Gastrocnemius medialis (tissue), 4 donors: ENCODE results near the gene SUPT3H. TPM values are rescaled to one million over a fixed set of nuclear protein-coding genes. Genes with fewer than 3 reads are reported as not detected.
"Not testable (repeated sequence)": the region's sequence is repeated elsewhere in the genome, so short reads cannot be mapped to it uniquely, and the experiment has no call there.

ENCODE experiments used
- ATAC-seq, 2 donors: fragments of 150-250 bp; one replicate each; pipeline ENCODE4 v1.9.1; 2016
- DNase-seq, 2 donors: peaks; one replicate each; pipeline ENCODE4 v3.0.0-alpha.2; 2019
- H3K27ac ChIP-seq, 4 donors: fragments of 200-600 bp; sonication (generic); 1 replicate in 1 of 4; 2 replicates in 3 of 4; pipeline ENCODE4 v1.5.1; 2016 to 2018; ENCODE audit warnings: mild to moderate bottlenecking in 2 of 4, moderate library complexity in 1 of 4
- H3K27me3 ChIP-seq, 3 donors: fragments of 200-600 bp; sonication (generic) in 2 of 3; 1 replicate in 1 of 3; 2 replicates in 2 of 3; pipeline versions ENCODE4 v1.5.1 to v1.6.0; 2016 to 2019; ENCODE audit warnings: mild to moderate bottlenecking in 1 of 3, moderate library complexity in 1 of 3
- H3K36me3 ChIP-seq, 2 donors: fragments of 200-600 bp; sonication (generic) in 1 of 2; one replicate each; pipeline ENCODE4 v1.5.1; 2017 to 2018
- H3K4me1 ChIP-seq, 2 donors: fragments of 200-600 bp; sonication (generic) in 1 of 2; one replicate each; pipeline ENCODE4 v1.5.1; 2016 to 2017; ENCODE audit warnings: mild to moderate bottlenecking in 2 of 2
- H3K4me3 ChIP-seq, 4 donors: fragments of 200-600 bp; sonication (generic) in 3 of 4; 1 replicate in 1 of 4; 2 replicates in 3 of 4; pipeline ENCODE4 v1.5.1; 2016 to 2019; ENCODE audit warnings: mild to moderate bottlenecking in 2 of 4
- H3K9me3 ChIP-seq, 3 donors: fragments of 200-600 bp; sonication (generic) in 2 of 3; 1 replicate in 1 of 3; 2 replicates in 2 of 3; pipeline ENCODE4 v1.5.1; 2016 to 2019
- CTCF ChIP-seq, 5 experiments: fragments of 450-650 bp in 3 of 5; fragments of 200-600 bp in 2 of 5; sonication (generic) in 2 of 5; IDR thresholded peaks in 4 of 5; conservative IDR thresholded peaks in 1 of 5; 1 replicate in 4 of 5; 2 replicates in 1 of 5; pipeline ENCODE4 v1.5.1; 2016 to 2019; ENCODE audit warnings: antibody characterized with exemption in 5 of 5, mild to moderate bottlenecking in 3 of 5, moderate library complexity in 3 of 5
- POLR2A ChIP-seq, 2 donors: fragments of 450-650 bp; IDR thresholded peaks; one replicate each; pipeline ENCODE4 v1.6.1; 2017; ENCODE audit warnings: antibody characterized with exemption in 2 of 2, mild to moderate bottlenecking in 2 of 2, moderate library complexity in 2 of 2
- in situ Hi-C, 4 donors: fragments of 200-750 bp; cut with MboI; loops; one replicate each; pipeline versions ENCODE4 v1.15.0 to v1.8.0; 2017; ENCODE audit warnings: low sequenced_read_pairs in 4 of 4
- intact Hi-C: fragments of 100-400 bp; cut with DNase I; formaldehyde crosslinking; loops from one replicate; pipeline ENCODE4 v1.15.1; 2023; ENCODE audit warnings: low total_unique reads
- total RNA-seq, 4 donors: library from RNA; depleted of rRNA; stranded (reverse); fragments of >200 nt; gene quantifications; one replicate each; pipeline versions ENCODE4 v1.1.0 to v1.2.3, GENCODE V29; 2016

The SUPT3H gene
- total RNA-seq, 4 donors from 2014 or later, result 1.5 to 9.0 (median 4.2) TPM

GRCh38 chr6:45184937-45185336 lies 192.8 kb downstream of the SUPT3H start:
- Histone ChIP-seq H3K4me1 (no peaks in the 10 kb centered on the region), H3K36me3 (no peaks in the 10 kb centered on the region), H3K27me3 (no peaks in the 10 kb centered on the region), H3K4me3 (no peak overlapping the region), H3K27ac (no peak overlapping the region), H3K9me3 (no peaks in the 10 kb centered on the region)
- DNase-seq (no peak), ATAC-seq (no peak)
- TF ChIP-seq CTCF (IDR thresholded peaks at IDR 0.05 in 4 of 5, conservative IDR thresholded peaks at IDR 0.05 in 1 of 5) (no peak), POLR2A (IDR thresholded peaks at IDR 0.05) (no peak)
- in situ Hi-C loops (no loop called here), intact Hi-C loops (no loop called here)

GRCh38 chr6:45184040-45184439 lies 193.7 kb downstream of the SUPT3H start:
- no peaks in the 10 kb centered on the region for H3K27me3 ChIP-seq
- no peak overlapping the region for H3K4me3 ChIP-seq
- no peaks in the 10 kb centered on the region for H3K36me3 ChIP-seq
- intact Hi-C loops, result no loop called here
- in situ Hi-C loops, result no loop called here
- H3K9me3 ChIP-seq, result no peaks in the 10 kb centered on the region
- TF ChIP-seq CTCF (IDR thresholded peaks at IDR 0.05 in 4 of 5, conservative IDR thresholded peaks at IDR 0.05 in 1 of 5) (no peak), POLR2A (IDR thresholded peaks at IDR 0.05) (no peak)
- no peak for DNase-seq
- no peaks in the 10 kb centered on the region for H3K4me1 ChIP-seq
- ATAC-seq, result no peak
- no peak overlapping the region for H3K27ac ChIP-seq

- intact Hi-C loops, in situ Hi-C loops, H3K36me3 ChIP-seq, DNase-seq, H3K27me3 ChIP-seq, ATAC-seq, H3K9me3 ChIP-seq, H3K4me1 ChIP-seq, H3K4me3 ChIP-seq, H3K27ac ChIP-seq: not testable (repeated sequence)
Observed at GRCh38 chr6:45176373-45176772, 201.4 kb downstream of the SUPT3H start.

GRCh38 chr6:45175272-45175671 lies 202.5 kb downstream of the SUPT3H start:
- intact Hi-C loops, result no loop called here
- H3K4me3 ChIP-seq, result no peak overlapping the region
- H3K36me3 ChIP-seq, result no peaks in the 10 kb centered on the region
- no peaks in the 10 kb centered on the region for H3K4me1 ChIP-seq
- H3K27ac ChIP-seq, result no peak overlapping the region
- DNase-seq, result no peak
- in situ Hi-C loops, result no loop called here
- TF ChIP-seq CTCF (IDR thresholded peaks at IDR 0.05 in 4 of 5, conservative IDR thresholded peaks at IDR 0.05 in 1 of 5), result no peak
- TF ChIP-seq POLR2A (IDR thresholded peaks at IDR 0.05), result no peak
- H3K9me3 ChIP-seq, result no peaks in the 10 kb centered on the region
- no peak for ATAC-seq
- no peaks in the 10 kb centered on the region for H3K27me3 ChIP-seq

- in situ Hi-C loops, result no loop called here
- Histone ChIP-seq H3K9me3 (no peaks in the 10 kb centered on the region), H3K27me3 (no peaks in the 10 kb centered on the region), H3K4me1 (no peaks in the 10 kb centered on the region), H3K4me3 (no peak overlapping the region), H3K27ac (no peak overlapping the region), H3K36me3 (no peaks in the 10 kb centered on the region)
- no peak for TF ChIP-seq POLR2A (IDR thresholded peaks at IDR 0.05)
- DNase-seq, result no peak
- intact Hi-C loops, result no loop called here
- ATAC-seq, result no peak
Observed at GRCh38 chr6:45174045-45174444, 203.7 kb downstream of the SUPT3H start.

GRCh38 chr6:45171380-45171779 lies 206.4 kb downstream of the SUPT3H start:
- intact Hi-C loops, result no loop called here
- H3K4me1 ChIP-seq, result no peaks in the 10 kb centered on the region
- no peak for ATAC-seq
- no peaks in the 10 kb centered on the region for H3K36me3 ChIP-seq
- in situ Hi-C loops, result no loop called here
- no peak overlapping the region for H3K27ac ChIP-seq
- H3K4me3 ChIP-seq, result no peak overlapping the region
- no peak for DNase-seq
- no peaks in the 10 kb centered on the region for H3K9me3 ChIP-seq
- no peaks in the 10 kb centered on the region for H3K27me3 ChIP-seq
- TF ChIP-seq POLR2A (IDR thresholded peaks at IDR 0.05) (no peak), CTCF (IDR thresholded peaks at IDR 0.05 in 4 of 5, conservative IDR thresholded peaks at IDR 0.05 in 1 of 5) (no peak)
